MG63 (cell line): ENCODE results near the gene CSNK1A1. TPM values are rescaled to one million over a fixed set of nuclear protein-coding genes. Genes with fewer than 3 reads are reported as not detected.
"Not testable (repeated sequence)": the region's sequence is repeated elsewhere in the genome, so short reads cannot be mapped to it uniquely, and the experiment has no call there.

Experiments used
- DNase-seq: peaks from one replicate; pipeline ENCODE4 v3.0.0-alpha.2; 2020
- H3K27me3 ChIP-seq: fragments of 250-450 bp; sonication (Bioruptor Pico); 2 replicates; pipeline ENCODE4 v1.5.1; 2020; ENCODE audit warnings: mild to moderate bottlenecking, moderate library complexity
- H3K36me3 ChIP-seq: fragments of 250-450 bp; sonication (Bioruptor Pico); 2 replicates; pipeline ENCODE4 v1.5.1; 2020; ENCODE audit warnings: mild to moderate bottlenecking, moderate library complexity
- H3K4me3 ChIP-seq: fragments of 250-450 bp; sonication (Bioruptor Pico); 2 replicates; pipeline ENCODE4 v1.5.1; 2020; ENCODE audit warnings: mild to moderate bottlenecking, moderate library complexity
- H3K9me3 ChIP-seq: fragments of 250-450 bp; sonication (Bioruptor Pico); 2 replicates; pipeline ENCODE4 v1.5.1; 2020; ENCODE audit warnings: mild to moderate bottlenecking, moderate library complexity
- total RNA-seq: library from RNA; depleted of rRNA; stranded (reverse); fragments of >200 nt; shearing (Covaris generic); gene quantifications from 2 replicates; pipeline ENCODE4 v1.2.3, GENCODE V29; 2014; ENCODE audit warnings: low replicate concordance

CSNK1A1 gene
- total RNA-seq, 1 experiment from 2014 or later, result 425 TPM

- peak; percentile 22 for DNase-seq
- Histone ChIP-seq H3K9me3 (no peaks in the 10 kb centered on the region), H3K36me3 (peaks cover 65% of the 10 kb centered on the region), H3K4me3 (peak overlapping the region; percentile 78), H3K27me3 (no peaks in the 10 kb centered on the region)
Measured at GRCh38 chr5:149549461-149550267, 1.6 kb downstream of the CSNK1A1 start.

- DNase-seq, result no peak
- no peaks in the 10 kb centered on the region for H3K27me3 ChIP-seq
- H3K9me3 ChIP-seq, result no peaks in the 10 kb centered on the region
- H3K4me3 ChIP-seq, result no peak overlapping the region
- peaks cover 85% of the 10 kb centered on the region for H3K36me3 ChIP-seq
Measured at GRCh38 chr5:149546974-149547373, 4.3 kb downstream of the CSNK1A1 start.

GRCh38 chr5:149545327-149545726 lies 5.9 kb downstream of the CSNK1A1 start:
- Histone ChIP-seq H3K36me3 (peaks cover 92% of the 10 kb centered on the region), H3K4me3 (no peak overlapping the region), H3K27me3 (no peaks in the 10 kb centered on the region), H3K9me3 (no peaks in the 10 kb centered on the region)
- DNase-seq, result no peak

- Histone ChIP-seq H3K4me3 (no peak overlapping the region), H3K9me3 (no peaks in the 10 kb centered on the region), H3K36me3 (peaks cover 90% of the 10 kb centered on the region), H3K27me3 (no peaks in the 10 kb centered on the region)
- DNase-seq, result no peak
Measured at GRCh38 chr5:149544028-149544420, 7.2 kb downstream of the CSNK1A1 start.

- H3K27me3 ChIP-seq, result no peaks in the 10 kb centered on the region
- H3K36me3 ChIP-seq, result peaks cover 90% of the 10 kb centered on the region
- H3K9me3 ChIP-seq, result no peaks in the 10 kb centered on the region
- no peak for DNase-seq
- no peak overlapping the region for H3K4me3 ChIP-seq
Measured at GRCh38 chr5:149543361-149544027, 7.7 kb downstream of the CSNK1A1 start.

- DNase-seq, result no peak
- H3K4me3 ChIP-seq, result no peak overlapping the region
- no peaks in the 10 kb centered on the region for H3K27me3 ChIP-seq
- peaks cover 88% of the 10 kb centered on the region for H3K36me3 ChIP-seq
- no peaks in the 10 kb centered on the region for H3K9me3 ChIP-seq
Measured at GRCh38 chr5:149541893-149542292, 9.3 kb downstream of the CSNK1A1 start.

GRCh38 chr5:149540089-149540488 lies 11.2 kb downstream of the CSNK1A1 start:
- no peaks in the 10 kb centered on the region for H3K9me3 ChIP-seq
- no peaks in the 10 kb centered on the region for H3K27me3 ChIP-seq
- H3K4me3 ChIP-seq, result no peak overlapping the region
- peaks cover 87% of the 10 kb centered on the region for H3K36me3 ChIP-seq
- no peak for DNase-seq

GRCh38 chr5:149537374-149537975 lies 13.8 kb downstream of the CSNK1A1 start:
- no peak for DNase-seq
- H3K27me3 ChIP-seq, result no peaks in the 10 kb centered on the region
- no peak overlapping the region for H3K4me3 ChIP-seq
- no peaks in the 10 kb centered on the region for H3K9me3 ChIP-seq
- H3K36me3 ChIP-seq, result peaks cover 81% of the 10 kb centered on the region

GRCh38 chr5:149535787-149536186 lies 15.5 kb downstream of the CSNK1A1 start:
- DNase-seq, H3K9me3 ChIP-seq, H3K27me3 ChIP-seq, H3K4me3 ChIP-seq: not testable (repeated sequence)
- peaks cover 78% of the 10 kb centered on the region for H3K36me3 ChIP-seq

- no peaks in the 10 kb centered on the region for H3K9me3 ChIP-seq
- H3K27me3 ChIP-seq, result no peaks in the 10 kb centered on the region
- no peak overlapping the region for H3K4me3 ChIP-seq
- no peak for DNase-seq
- peaks cover 75% of the 10 kb centered on the region for H3K36me3 ChIP-seq
Measured at GRCh38 chr5:149532413-149532812, 18.8 kb downstream of the CSNK1A1 start.

GRCh38 chr5:149529463-149529862 lies 21.8 kb downstream of the CSNK1A1 start:
- no peak overlapping the region for H3K4me3 ChIP-seq
- H3K36me3 ChIP-seq, result peaks cover 66% of the 10 kb centered on the region
- H3K9me3 ChIP-seq, result no peaks in the 10 kb centered on the region
- H3K27me3 ChIP-seq, result no peaks in the 10 kb centered on the region
- no peak for DNase-seq

- Histone ChIP-seq H3K27me3 (no peaks in the 10 kb centered on the region), H3K9me3 (no peaks in the 10 kb centered on the region)
- DNase-seq, result no peak
Measured at GRCh38 chr5:149528281-149529060, 22.8 kb downstream of the CSNK1A1 start.

GRCh38 chr5:149526845-149527590 lies 24.2 kb downstream of the CSNK1A1 start:
- Histone ChIP-seq H3K4me3 (no peak overlapping the region), H3K36me3 (peaks cover 69% of the 10 kb centered on the region), H3K27me3 (no peaks in the 10 kb centered on the region), H3K9me3 (no peaks in the 10 kb centered on the region)
- no peak for DNase-seq

More at GRCh38 chr5:149528281-149529060, 22.8 kb downstream of the CSNK1A1 start:
- Histone ChIP-seq H3K4me3 (no peak overlapping the region), H3K36me3 (peaks cover 69% of the 10 kb centered on the region)

GRCh38 chr5:149521739-149522685 lies 29.2 kb downstream of the CSNK1A1 start:
- Histone ChIP-seq H3K27me3 (no peaks in the 10 kb centered on the region), H3K4me3 (no peak overlapping the region), H3K36me3 (peaks cover 72% of the 10 kb centered on the region)

GRCh38 chr5:149519601-149520000 lies 31.6 kb downstream of the CSNK1A1 start:
- Histone ChIP-seq H3K36me3 (peaks cover 80% of the 10 kb centered on the region), H3K4me3 (no peak overlapping the region)

More at GRCh38 chr5:149521739-149522685, 29.2 kb downstream of the CSNK1A1 start:
- no peaks in the 10 kb centered on the region for H3K9me3 ChIP-seq
- DNase-seq, result no peak

More at GRCh38 chr5:149519601-149520000, 31.6 kb downstream of the CSNK1A1 start:
- no peak for DNase-seq
- Histone ChIP-seq H3K9me3 (no peaks in the 10 kb centered on the region), H3K27me3 (no peaks in the 10 kb centered on the region)
